HG02840 (cell line): ENCODE results near the gene HIVEP3.

Experiments used
- ATAC-seq: cut with Tn5 transposase; IDR thresholded peaks from one replicate; pipeline ENCODE4 v1.9.1; 2021; ENCODE audit warnings: mild to moderate bottlenecking, moderate library complexity, moderate number of reproducible peaks; ENCODE audit not compliant: unreplicated experiment, low FRiP score

The HIVEP3 gene

DNA sequence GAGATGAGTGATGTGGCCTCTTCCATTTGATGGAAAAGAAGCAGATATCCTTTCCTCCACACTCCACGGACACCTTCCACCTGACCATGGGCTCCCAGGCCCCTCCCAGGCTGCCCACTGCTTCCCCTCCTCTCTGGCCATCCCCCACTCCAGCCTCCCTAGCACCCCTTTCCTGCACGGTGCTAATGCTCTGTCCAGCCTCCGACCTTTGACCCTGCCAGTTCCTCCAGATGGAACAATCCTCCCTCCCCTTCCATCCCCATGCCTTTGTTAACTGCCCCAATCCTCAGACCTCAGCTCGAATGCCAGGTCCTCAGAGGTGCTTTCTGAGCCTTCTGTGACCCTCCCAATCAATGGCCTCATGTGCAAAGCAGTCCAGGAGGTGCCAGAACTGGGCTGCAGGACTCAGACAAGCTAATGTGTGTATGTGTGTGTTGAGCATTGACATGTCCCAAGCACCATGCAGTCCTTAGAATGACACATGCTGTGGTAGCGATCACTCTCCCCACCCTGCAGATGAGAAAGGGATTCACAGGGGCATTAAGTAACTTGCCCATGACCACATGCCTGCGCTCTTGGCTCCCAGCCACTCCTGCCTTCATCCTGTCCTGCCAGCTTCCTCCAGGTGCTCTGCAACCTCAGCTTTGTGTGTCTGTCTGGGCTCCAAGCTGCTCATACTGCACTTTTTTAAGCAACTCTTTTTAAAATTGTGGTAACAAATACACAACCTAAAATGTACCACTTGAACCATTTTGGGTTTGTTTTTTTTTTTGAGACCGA, 370.8 kb downstream of the HIVEP3 start:
- no peak for ATAC-seq

DNA sequence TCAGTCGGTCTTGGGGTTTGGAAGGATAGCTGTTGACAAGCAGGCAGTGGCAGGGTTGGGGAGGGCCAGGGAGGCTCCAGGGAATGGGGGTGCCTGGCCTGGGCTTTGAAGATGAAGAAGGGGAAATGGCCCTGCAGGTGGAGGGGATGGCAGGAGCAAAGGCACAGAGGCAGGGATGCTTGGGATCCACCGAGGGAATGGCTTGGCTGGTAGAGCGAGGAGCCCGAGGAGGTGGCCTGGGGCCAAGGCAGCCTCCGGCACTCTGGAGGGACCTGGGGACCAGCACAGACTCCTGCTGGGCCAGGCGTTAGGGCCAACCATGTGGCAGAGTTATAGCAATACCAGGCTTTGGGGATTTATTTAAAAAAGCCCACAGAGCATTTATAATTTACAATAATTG, 371.4 kb downstream of the HIVEP3 start:
- no peak for ATAC-seq

DNA sequence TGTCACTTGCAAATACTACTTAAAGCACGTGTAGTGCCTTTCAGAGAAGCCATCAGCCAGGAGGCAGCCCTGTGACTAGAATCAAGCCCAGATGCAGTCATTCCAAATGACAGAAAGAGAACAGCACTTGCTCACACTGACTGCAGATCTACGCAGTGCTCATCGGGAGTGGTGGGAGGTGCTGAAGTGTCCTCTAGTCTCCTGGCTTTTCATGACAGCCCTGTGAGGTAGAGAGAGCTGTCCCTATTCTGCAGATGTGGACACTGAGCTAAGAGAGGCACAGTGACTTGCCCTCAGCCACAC, 371.9 kb downstream of the HIVEP3 start:
- no peak for ATAC-seq

DNA sequence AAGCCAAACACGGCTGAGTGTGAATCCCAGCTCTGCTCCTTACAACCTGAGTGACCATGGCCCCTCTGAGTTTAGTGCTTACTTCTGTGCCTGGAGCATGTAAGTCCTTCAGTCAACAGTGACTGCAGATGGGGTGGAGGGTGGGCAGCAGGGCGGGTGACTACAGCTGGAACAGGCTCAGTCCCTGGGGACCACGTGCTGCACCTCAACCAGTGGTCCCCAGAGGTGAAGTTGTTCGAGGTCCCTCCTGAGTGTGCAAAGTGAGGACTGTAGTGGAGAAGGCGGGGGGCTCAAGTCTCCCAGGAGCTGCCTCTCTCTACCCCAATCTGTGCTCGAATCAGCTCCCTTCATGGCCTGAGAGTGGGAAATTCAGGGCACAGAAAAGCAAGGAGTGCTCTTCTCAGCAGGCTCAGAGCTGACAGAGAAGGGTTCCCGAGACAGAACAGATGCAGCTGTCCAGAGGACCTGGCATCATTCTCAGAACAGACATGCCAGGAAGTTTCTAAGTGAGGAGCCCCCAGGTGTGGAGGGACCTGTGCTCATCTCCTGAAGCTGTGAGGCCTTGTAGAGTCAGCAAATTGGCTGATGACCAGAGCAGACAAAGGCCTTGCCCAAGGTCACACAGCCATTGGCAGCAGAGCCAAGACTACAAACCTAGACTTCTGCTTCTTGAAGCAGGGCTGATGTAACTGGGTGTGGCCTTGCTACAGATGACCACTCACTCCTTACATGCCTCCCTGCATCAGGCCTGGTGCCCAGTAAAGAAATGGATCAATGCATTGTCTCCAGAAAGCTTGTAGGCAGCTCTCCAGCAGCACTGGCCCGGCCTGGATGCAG, 372.5 kb downstream of the HIVEP3 start:
- no peak for ATAC-seq

DNA sequence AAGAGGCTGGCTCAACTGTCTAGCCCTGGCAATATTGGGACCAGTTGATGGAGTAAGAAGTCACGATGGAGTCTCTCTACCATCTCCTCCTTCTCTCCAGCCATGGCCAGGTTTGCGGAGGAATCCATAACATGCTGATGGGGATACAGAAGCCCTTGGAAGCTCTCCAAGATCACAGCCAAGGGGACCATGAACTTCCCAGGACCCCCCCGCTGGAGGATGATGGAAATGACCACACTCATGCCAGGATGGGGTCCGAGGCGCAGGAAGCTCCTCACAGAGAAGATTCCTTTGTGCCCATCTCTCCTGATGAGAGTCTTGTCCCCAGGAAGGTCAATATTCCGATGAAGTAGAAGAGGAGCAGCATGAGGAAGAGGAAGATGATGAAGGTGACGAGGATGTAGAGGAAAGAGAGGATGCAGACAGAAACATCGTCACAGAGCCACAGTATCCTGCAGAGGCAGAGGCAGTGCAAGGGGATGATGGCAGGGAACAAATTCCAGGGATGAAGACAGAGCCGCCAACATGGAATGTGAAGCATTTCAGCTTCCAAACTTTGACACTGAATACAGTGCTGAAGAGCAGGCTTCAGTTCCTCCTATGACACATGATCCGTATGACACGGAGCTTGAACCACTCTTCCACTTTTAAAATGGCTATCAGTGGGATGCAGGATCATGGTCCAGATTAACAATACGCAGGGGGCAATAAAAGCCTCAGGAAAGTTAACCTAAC, 376.4 kb downstream of the HIVEP3 start:
- ATAC-seq: no peak

DNA sequence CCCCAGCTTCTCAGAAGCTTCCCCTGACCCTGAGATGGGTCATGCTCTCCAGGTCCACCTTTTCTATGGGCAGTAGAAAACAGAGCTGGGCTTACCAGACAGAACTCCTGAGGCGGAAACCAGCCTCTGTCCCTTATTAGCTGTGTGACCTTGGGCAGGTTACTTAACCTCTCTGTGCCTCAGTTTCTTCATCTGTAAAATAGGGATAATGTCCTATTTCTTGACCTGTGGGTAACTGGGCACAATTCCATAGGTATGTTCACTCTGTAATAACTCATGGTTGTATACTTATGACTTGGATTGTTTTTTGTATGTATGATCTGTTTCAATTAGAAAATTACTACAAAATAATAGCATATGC, 377.1 kb downstream of the HIVEP3 start:
- ATAC-seq: no peak

DNA sequence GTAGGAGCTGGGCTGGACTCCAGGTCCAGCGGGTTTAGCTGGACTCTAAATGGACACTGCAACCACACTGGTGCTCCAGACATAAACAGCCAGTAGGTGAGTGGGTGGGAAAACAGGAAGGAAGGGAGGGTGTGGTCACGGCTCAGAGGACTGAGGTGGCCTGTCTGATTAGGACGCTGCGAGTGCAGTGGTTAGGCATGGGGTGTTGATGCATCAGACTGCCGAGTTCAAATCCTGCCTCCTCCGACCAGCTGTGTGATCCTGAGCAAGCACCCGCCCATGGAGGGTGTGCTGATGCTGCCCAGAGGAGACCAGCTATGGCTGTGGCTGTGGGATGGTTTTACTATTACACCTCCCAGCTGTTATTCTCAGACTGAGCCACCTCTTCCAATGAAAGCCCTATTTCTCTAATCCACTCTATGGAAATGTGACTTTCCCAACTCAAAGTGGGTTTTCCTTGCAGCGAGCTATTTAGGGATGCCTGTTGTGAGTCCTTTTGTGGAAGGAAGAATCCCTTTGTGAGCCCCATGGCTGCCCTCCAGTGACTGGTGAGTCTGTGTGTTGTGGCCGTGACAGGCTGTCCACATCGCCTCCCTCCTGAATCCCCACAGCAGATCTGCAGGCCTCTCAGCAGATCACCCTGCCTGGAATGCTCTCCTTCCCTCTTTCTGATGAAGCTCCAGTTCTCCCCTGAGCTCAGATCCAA, 377.7 kb downstream of the HIVEP3 start:
- ATAC-seq: no peak

DNA sequence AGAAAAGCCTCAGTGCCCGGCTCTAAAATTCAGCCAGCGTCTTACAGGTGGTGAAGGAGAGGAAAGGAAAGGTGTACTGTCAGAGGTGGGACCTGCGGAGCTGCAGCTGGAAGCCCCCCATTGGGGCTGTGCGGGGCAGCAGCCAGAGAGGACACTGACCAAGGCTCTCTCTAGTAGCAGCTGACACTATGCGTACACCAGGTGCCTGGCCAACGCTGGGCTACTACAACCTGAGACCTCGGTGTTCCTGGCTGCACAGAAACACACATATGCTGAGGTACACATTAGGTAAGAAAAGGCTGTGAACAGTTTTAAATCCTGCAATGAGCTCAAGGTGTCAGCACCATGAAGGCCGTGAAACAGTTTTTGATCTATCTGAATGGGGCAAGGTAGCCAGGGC, 378.7 kb downstream of the HIVEP3 start:
- ATAC-seq: no peak

DNA sequence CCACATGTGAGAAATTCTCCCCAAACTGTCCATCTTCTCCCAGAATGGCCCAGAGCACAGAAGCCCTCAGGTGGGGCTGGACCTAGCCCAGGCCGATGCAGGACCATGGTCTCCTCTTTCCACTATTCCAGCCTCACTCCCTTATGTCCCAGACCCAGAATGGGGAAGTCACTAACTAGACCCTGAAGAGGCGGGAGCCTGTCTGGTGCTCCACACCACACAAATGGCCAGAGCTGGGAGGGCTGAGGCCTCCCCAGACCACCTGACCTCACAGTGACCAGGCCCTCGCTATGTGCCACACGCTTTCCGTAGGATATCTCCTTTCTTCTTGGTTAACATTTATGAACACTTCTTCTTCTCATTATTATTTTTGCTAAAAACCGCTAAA, 379.3 kb downstream of the HIVEP3 start:
- no peak for ATAC-seq

DNA sequence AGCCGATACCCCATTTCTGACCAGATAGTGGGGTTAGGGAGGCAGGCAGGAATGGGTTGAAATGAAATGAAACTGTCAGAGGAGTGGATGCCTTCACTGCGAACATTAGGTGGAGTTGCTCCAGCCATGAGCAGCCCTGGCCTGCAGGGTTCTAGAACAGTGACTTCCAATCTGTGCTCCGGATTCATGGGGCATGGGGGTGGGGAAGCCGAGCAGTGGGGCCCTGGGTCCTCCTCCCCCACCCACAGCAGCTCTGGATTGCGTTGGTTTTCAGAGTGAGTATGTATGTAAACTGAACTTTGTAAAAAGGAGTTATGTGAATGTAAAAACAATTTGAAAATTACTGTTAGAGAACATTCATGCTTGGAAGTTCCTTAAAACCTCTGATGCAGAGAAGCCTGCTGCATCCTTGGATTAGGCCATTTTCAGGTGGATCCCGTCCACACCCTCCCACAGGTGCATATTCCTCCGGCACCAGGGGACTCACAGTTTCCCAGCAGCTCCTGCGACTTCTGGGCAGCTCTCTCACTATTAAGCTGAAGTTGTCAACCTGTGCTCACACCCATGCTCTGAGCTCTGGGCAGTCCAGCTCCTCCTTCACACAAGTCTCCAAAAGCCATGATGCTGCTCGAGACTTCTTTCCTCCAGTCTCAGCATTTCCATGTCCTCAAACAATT, 379.8 kb downstream of the HIVEP3 start:
- ATAC-seq: no peak

DNA sequence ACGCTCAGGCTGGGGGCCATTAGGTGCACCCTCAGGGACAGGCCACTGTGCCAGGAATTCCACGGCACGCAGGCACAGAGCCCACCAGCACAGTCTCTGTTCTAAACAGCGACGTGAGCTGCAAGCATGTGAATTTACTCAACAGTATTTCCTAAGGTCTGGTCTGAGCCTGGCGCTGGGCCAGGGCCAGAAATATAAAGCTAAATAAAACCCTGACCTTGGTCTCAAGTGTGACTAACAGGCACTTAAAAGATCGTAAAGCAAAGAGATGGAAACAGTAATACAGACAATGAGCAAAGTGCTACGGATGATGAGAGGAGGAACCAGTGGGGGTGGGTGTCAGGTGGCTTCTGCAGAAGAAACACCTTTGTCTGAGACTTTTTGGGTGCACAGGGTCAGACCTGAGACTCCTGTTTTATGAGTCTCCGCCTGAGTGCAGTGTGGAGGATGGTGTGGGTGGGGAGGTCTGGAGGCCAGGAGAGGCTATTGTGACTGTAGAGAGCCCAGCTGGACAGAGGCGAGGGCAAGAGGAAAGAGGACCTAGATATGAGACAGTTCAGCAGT, 380.9 kb downstream of the HIVEP3 start:
- ATAC-seq: no peak

DNA sequence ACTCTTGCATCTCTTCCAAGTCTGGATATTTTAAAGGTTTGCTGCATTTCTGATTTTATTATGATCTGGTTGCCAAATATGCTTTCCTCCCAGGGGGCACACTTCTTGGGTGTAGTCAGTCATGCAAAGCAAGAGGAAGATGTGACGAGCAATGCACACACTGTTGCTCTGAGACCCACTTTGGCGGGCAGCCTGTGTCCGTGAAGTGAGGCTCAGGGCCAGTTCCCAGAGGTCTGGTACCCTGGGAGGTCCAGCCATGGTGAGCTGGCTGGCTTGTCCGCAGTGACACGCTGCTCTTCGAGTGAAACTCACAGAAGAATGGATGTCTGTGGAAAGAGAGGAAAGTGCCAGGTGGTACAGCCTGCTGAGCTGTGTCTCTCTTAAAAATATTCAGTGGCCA, 381.5 kb downstream of the HIVEP3 start:
- no peak for ATAC-seq

DNA sequence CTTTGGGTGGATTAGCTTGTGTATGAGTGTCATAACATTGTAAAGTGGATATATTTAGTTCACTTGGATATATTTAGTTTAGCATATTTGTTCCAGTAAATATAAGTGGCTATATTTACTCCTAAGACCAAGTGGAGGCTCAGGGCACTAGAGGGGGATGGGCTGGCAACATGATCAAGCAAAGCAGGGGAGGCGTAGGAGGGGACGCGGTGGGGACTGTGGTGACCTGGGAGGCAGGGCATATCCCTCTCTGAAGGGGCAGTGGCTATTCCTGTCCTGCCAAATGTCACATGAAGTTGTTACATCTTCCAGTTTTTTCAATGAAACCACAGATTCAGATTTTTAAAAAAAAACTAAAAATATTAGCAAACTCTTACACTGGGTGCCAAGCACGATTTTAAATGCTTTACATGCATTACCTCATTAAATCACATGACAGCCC, 382.3 kb downstream of the HIVEP3 start:
- no peak for ATAC-seq

DNA sequence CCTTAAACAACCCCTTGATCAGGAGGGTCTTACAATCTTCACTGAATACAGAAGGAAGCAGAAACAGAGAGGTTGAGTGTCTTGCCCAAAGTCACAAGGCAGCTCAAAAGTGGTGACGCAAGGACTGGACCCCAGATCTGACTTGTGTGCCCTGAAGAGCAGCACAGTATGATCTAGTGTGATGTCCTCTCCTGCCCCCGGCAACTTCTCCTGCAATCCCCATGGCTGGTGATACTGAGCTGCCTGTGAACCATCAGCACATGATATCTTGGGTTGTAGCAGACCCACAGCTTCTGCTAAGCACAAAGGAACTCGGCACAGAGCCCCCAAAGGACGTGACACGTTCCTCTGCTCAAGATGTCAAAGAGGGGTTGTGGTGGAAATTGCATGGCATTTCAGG, 383.0 kb downstream of the HIVEP3 start:
- ATAC-seq: no peak

DNA sequence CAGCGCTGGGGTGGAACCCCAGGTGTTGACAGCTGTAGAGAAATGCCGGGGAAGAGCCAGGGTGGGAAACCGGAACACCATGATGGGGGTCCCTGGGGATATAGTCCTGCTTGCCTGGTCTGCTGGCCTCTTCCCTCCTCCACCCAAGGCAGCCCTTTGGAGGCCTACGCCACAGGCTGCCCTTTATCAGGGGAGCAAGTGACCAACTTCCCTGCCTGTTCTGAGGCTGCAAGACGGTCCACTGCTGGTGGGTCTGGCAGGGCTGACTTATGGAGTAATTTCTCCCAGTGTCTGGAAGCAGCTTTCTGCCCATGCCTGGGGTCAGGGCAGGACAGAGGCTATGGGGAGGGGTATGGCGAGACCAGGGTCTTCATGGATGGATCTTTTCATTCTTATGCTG, 383.4 kb downstream of the HIVEP3 start:
- ATAC-seq: no peak

DNA sequence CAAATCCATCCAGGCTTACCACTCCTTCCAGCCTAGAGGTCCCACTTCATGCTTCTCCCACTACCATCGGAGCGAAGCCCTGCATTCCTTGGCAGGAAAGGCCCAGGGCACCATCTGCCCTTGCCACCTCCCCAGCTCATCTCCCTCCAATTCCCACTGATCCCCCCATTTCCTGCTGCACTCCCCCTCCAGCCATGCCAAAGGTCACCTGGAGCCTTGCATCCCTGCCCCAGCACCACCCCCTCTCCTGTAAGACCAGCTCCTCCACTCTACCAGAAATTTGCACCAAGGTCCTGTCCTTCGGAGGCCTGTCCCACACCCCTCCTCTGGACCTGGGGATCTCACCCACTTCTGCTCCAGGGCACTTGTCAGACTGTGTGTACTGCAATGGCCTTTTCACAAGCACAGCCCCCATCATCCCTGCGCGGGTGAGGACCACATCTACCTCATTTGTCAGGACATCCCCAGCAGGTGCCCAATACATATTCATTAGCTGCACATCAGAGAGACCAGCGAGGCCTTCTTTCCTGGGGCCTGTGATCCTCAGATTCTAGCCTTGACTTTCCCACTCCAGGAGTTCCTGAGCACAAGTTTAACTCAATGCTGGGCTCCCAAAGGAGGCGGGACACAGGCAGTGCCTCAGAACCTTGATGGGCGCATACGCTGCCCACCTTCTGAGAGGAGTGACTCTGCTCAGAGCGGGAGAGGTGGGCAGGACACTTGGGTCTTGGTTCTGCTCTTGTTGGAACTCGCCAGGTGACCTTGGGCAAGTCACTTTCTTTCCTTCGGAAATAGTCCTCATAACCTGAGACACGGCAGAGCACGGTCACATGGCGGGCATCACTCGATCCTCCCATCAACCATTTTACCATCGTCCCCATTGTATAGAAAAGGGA, 384.3 kb downstream of the HIVEP3 start:
- ATAC-seq: no peak

DNA sequence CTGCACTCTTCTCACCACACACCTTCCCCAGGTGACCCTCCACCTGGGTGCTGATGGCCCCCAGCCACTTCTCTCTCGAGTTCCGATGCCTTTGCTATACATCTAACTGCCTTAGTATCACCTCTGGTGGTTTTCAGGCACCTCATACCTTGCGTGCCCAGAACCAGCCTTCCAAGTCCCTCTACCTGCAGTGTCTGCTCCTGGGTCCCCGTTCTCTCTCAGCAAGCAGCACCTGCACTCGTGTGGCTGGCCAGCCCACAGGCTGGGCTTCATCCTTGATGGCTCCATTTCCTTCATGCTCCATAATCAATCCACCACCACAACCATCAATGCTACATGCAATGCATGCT, 385.0 kb downstream of the HIVEP3 start:
- no peak for ATAC-seq

DNA sequence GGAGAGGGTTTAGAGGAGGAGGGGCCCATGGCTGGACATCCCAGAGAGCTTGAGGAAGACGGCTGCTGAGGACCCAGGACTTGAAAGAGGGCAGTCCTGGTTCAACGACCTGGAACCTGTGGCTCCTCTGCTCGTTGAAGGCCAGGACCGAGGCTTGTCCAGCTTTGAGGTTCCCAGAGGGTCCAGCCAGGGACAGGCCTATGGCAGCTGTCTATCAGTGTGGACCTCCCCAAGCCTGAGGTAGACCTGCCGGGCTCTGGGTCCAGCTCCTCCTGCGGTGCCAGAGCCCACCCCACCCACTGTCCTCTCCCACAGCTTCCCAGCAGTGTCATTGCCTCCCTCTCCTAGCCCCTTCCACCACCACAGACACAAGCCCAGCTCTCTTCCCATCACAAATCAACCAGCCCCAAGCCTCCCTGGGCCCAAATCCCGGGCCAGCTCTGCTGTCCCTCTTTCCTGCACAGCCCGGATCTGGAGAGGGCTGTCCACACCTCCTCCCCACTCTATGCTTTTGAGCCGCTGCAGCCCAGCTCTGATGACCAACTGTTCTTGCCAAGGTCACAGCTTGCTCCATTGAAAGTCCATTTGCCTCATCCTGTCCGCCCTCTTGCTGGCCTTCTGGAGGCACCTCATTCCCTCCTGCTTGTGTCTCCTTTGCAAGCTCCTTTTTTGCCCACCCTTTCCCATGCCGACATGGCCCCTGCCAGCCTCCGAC, 385.5 kb downstream of the HIVEP3 start:
- no peak for ATAC-seq
